Measurements from ENCODE around the gene SLC6A16. TPM values are rescaled to one million over a fixed set of nuclear protein-coding genes. Genes with fewer than 3 reads are reported as not detected.

Gene SLC6A16
- total RNA-seq, 1 donor from 2014 or later, result 0.85 TPM

GRCh38 chr19:49361438-49362047 lies 36.6 kb upstream of the SLC6A16 start:
- H3K4me1 ChIP-seq, result peaks cover 0 to 7% of the 10 kb centered on the region in 2 donors
- no peaks in the 10 kb centered on the region for H3K27me3 ChIP-seq
- peak overlapping the region; percentile 88 to 89 for H3K27ac ChIP-seq
- H3K9me3 ChIP-seq, result no peaks in the 10 kb centered on the region
- intact Hi-C loops (cut with DNase I), result loop anchor here (5.0 kb wide), 3 partner anchors 231 to 724 kb away; partner anchors contain the start of genes DBP, PRMT1 and PRR12
- H3K4me3 ChIP-seq, result peak overlapping the region; percentile 62 to 76
- H3K36me3 ChIP-seq, result peaks cover 0 to 17% of the 10 kb centered on the region in 2 donors
- no peak for TF ChIP-seq CTCF (IDR thresholded peaks at IDR 0.05)
- peak; percentile 23 to 88 for DNase-seq (ENCODE audit: low spot score in 2 of 2)

GRCh38 chr19:49359851-49360820 lies 35.1 kb upstream of the SLC6A16 start:
- H3K9me3 ChIP-seq, result no peaks in the 10 kb centered on the region
- peaks cover 0 to 7% of the 10 kb centered on the region in 2 donors for H3K4me1 ChIP-seq
- H3K27ac ChIP-seq, result peak overlapping the region; percentile 88 to 89

GRCh38 chr19:49357186-49357585 lies 32.2 kb upstream of the SLC6A16 start:
- no peak for DNase-seq (ENCODE audit: low spot score in 2 of 2)
- intact Hi-C loops (cut with DNase I), result no loop called here
- Histone ChIP-seq H3K36me3 (peaks cover 21 to 37% of the 10 kb centered on the region in 2 donors), H3K4me3 (no peak overlapping the region), H3K4me1 (no peaks in the 10 kb centered on the region), H3K9me3 (no peaks in the 10 kb centered on the region), H3K27ac (no peak overlapping the region), H3K27me3 (no peaks in the 10 kb centered on the region)
- no peak for TF ChIP-seq CTCF (IDR thresholded peaks at IDR 0.05)

More at GRCh38 chr19:49359851-49360820, 35.1 kb upstream of the SLC6A16 start:
- H3K4me3 ChIP-seq, result no peak overlapping the region
- TF ChIP-seq CTCF (IDR thresholded peaks at IDR 0.05), result no peak
- H3K36me3 ChIP-seq, result peaks cover 4 to 26% of the 10 kb centered on the region in 2 donors
- H3K27me3 ChIP-seq, result no peaks in the 10 kb centered on the region
- intact Hi-C loops (cut with DNase I), result loop anchor here (5.0 kb wide), 3 partner anchors 232 to 723 kb away; partner anchors contain the start of genes DBP, PRMT1 and PRR12
- no peak for DNase-seq (ENCODE audit: low spot score in 2 of 2)

- no peak for DNase-seq (ENCODE audit: low spot score in 2 of 2)
- H3K4me1 ChIP-seq, result no peaks in the 10 kb centered on the region
- TF ChIP-seq CTCF (IDR thresholded peaks at IDR 0.05), result no peak
- peaks cover 23 to 38% of the 10 kb centered on the region in 2 donors for H3K36me3 ChIP-seq
- intact Hi-C loops (cut with DNase I), result no loop called here
- H3K4me3 ChIP-seq, result no peak overlapping the region
- H3K27ac ChIP-seq, result peak overlapping the region in 1 of 2 donors; percentile 1
- H3K27me3 ChIP-seq, result no peaks in the 10 kb centered on the region
- H3K9me3 ChIP-seq, result no peaks in the 10 kb centered on the region
Measured at GRCh38 chr19:49356382-49356781, 31.4 kb upstream of the SLC6A16 start.

GRCh38 chr19:49355909-49356353 lies 30.9 kb upstream of the SLC6A16 start:
- peak overlapping the region in 1 of 2 donors; percentile 1 for H3K27ac ChIP-seq

More at GRCh38 chr19:49355909-49356353, 30.9 kb upstream of the SLC6A16 start:
- Histone ChIP-seq H3K36me3 (peaks cover 26 to 43% of the 10 kb centered on the region in 2 donors), H3K4me3 (no peak overlapping the region), H3K4me1 (no peaks in the 10 kb centered on the region), H3K9me3 (no peaks in the 10 kb centered on the region), H3K27me3 (no peaks in the 10 kb centered on the region)
- intact Hi-C loops (cut with DNase I), result no loop called here
- TF ChIP-seq CTCF (IDR thresholded peaks at IDR 0.05), result no peak
- DNase-seq (ENCODE audit: low spot score in 2 of 2), result no peak

Measured in ascending aorta (tissue), 2 donors.